Measurements from ENCODE around the gene CLDN10. TPM values are rescaled to one million over a fixed set of nuclear protein-coding genes. Genes with fewer than 3 reads are reported as not detected.

Gene CLDN10
- polyA plus RNA-seq, 2 of the 4 experiments (the other 2 are of a cell fraction): 0.18 to 0.96 TPM

- peaks cover 7% of the 10 kb centered on the region; the same call in 1 of the 3 replicates for H3K4me1 ChIP-seq
- no peak overlapping the region for H3K4me3 ChIP-seq
- no peak for FAIRE-seq
- TF ChIP-seq CTCF (IDR thresholded peaks at IDR 0.05) (no peak), FOXS1 (CRISPR knock-in tag; IDR thresholded peaks at IDR 0.05) (no peak), ZFP36 (IDR thresholded peaks at IDR 0.05; ENCODE audit: borderline replicate concordance, partially characterized antibody) (no peak), RARB (CRISPR knock-in tag; IDR thresholded peaks at IDR 0.05) (no peak), ZSCAN20 (CRISPR knock-in tag; IDR thresholded peaks at IDR 0.05) (no peak), HOXB13 (CRISPR knock-in tag; IDR thresholded peaks at IDR 0.05; ENCODE audit: low read depth) (no peak), FOSL2 (IDR thresholded peaks at IDR 0.05) (no peak), FOSL2 (CRISPR knock-in tag; IDR thresholded peaks at IDR 0.05) (no peak), POLR2A (IDR thresholded peaks at IDR 0.05; ENCODE audit: low read length) (no peak), EHF (CRISPR knock-in tag; IDR thresholded peaks at IDR 0.05) (no peak), HMGXB4 (CRISPR knock-in tag; IDR thresholded peaks at IDR 0.05; ENCODE audit: borderline replicate concordance) (no peak), KDM5A (IDR thresholded peaks at IDR 0.05) (no peak), PBX3 (IDR thresholded peaks at IDR 0.05) (no peak), ZNF302 (CRISPR knock-in tag; IDR thresholded peaks at IDR 0.05) (no peak)
- no peaks in the 10 kb centered on the region for H3K9me3 ChIP-seq
- ChIA-PET POLR2A (no interaction called here), CTCF (interaction anchor here (0.8 kb wide), 1 partner anchor 28 kb away, joined by 3 read pairs; no protein-coding TSS in a partner anchor)
- H3K4me2 ChIP-seq: no peak overlapping the region
- H3K27ac ChIP-seq: no peak overlapping the region
- no peak for DNase-seq (ENCODE audit: low read depth in 1 of 2, low spot score in 1 of 2)
- no peak for ATAC-seq
These were observed 43.5 kb upstream of the CLDN10 start for GRCh38 chr13:95508996-95509395.

- CTCF ChIA-PET: interaction anchor here (0.8 kb wide), 1 partner anchor 27 kb away, joined by 3 read pairs; no protein-coding TSS in a partner anchor
- WGBS (ENCODE audit: missing lambda C conversion rate): 54% methylated on average over 8 of the region's 8 CpGs
- Histone ChIP-seq H3K27ac (no peak overlapping the region), H3K4me2 (no peak overlapping the region), H3K4me3 (no peak overlapping the region), H3K4me1 (peaks cover 7% of the 10 kb centered on the region; the same call in 1 of the 3 replicates), H3K9me3 (no peaks in the 10 kb centered on the region)
- DNase-seq (ENCODE audit: low read depth in 1 of 2, low spot score in 1 of 2) (no peak), ATAC-seq (no peak), FAIRE-seq (no peak)
- TF ChIP-seq CHD2 (IDR thresholded peaks at IDR 0.05; ENCODE audit: low read length, partially characterized antibody) (no peak), NR3C1 (IDR thresholded peaks at IDR 0.05) (no peak), NPAS2 (CRISPR knock-in tag; IDR thresholded peaks at IDR 0.05; ENCODE audit: borderline replicate concordance) (no peak), RARB (CRISPR knock-in tag; IDR thresholded peaks at IDR 0.05) (no peak), EHMT2 (IDR thresholded peaks at IDR 0.05; ENCODE audit: low read depth) (no peak), USF2 (IDR thresholded peaks at IDR 0.05) (no peak), CTCF (IDR thresholded peaks at IDR 0.05) (no peak), HES2 (IDR thresholded peaks at IDR 0.05) (no peak), RAD21 (conservative IDR thresholded peaks at IDR 0.05 in 1 of 2, IDR thresholded peaks at IDR 0.05 in 1 of 2) (no peak), BHLHE40 (IDR thresholded peaks at IDR 0.05; ENCODE audit: low read depth, low read length) (no peak), TP53 (CRISPR knock-in tag; IDR thresholded peaks at IDR 0.05) (no peak), POLR2AphosphoS2 (conservative IDR thresholded peaks at IDR 0.05; ENCODE audit: low read length) (no peak)
- POLR2A ChIA-PET: no interaction called here
These were observed 42.8 kb upstream of the CLDN10 start for GRCh38 chr13:95509521-95510310.

All from A549 (cell line).